Stimulated activated CD4-positive, alpha-beta T cell treated with anti-CD3 and anti-CD28 coated beads, Interleukin-12 subunit alpha, Interleukin-12 subunit beta, amount 100 ng/mL, for 48 hours (primary cell): ENCODE results near the gene ALDH1L1.
A peak's percentile ranks its signal among the peaks of the same experiment; 100 is the strongest.

ENCODE experiments used
- DNase-seq, 3 donors: peaks; one replicate each; pipeline ENCODE4 v3.0.0-alpha.2; 2020; ENCODE audit warnings: low read depth in 2 of 3, low spot score in 1 of 3

Gene ALDH1L1

DNA sequence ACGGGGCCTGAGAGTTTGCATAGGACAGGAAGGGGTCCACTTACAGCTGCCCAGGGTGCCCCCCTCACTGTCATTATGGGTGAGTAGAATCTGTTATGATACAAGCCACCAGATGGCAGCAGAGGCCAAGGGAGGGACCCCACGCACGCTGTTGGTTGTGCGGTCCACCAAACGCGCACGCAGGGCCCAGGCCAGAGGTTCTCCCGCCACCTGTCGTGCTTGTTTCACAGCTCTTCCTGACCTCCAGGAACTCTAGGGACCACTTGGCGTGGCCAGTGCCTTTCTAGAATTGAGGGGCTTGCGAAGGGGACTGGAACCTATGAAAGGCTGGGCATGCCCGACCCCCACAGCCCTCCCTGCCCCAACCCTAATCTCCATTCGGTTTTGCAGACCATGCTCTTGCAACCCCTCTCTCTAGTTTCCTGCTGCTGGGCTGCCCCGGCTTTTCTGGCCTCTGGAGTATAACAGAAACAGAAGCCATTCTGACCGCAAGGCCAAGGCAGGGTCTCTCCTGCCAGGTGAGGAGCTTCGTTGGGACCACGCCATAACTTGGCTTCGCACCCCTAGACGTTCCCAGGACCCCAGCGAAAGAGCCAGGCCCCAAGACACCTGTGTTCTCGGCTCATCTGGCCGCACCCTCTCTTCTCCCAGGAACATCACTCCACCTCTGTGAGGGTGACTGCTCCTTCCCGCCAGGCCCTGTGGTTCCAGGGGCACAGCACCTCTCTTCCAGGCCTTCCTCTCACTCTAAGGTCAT is 46.0 kb downstream of the ALDH1L1 start:
- DNase-seq, result peak; percentile 11 to 43 (median 32)

DNA sequence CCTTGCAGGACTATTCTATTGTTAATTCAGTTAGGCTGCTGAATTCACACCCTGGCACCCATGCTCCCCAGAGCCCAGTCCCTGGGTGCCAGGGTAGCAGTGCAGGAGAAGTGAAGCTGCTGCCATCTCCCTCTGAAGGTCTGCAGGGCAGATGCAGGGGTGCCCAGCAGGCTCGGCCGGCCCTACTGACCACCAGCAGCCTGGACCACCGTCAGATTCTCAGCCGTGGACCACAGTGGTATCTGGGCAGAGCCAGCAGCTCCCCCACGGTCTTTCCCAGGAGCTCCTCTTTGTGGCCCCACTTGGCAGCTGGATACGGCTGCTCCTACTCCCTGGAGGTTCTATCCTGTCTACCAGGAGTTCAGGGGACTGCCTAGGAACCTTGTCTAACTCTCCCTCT is 46.8 kb downstream of the ALDH1L1 start:
- no peak for DNase-seq

DNA sequence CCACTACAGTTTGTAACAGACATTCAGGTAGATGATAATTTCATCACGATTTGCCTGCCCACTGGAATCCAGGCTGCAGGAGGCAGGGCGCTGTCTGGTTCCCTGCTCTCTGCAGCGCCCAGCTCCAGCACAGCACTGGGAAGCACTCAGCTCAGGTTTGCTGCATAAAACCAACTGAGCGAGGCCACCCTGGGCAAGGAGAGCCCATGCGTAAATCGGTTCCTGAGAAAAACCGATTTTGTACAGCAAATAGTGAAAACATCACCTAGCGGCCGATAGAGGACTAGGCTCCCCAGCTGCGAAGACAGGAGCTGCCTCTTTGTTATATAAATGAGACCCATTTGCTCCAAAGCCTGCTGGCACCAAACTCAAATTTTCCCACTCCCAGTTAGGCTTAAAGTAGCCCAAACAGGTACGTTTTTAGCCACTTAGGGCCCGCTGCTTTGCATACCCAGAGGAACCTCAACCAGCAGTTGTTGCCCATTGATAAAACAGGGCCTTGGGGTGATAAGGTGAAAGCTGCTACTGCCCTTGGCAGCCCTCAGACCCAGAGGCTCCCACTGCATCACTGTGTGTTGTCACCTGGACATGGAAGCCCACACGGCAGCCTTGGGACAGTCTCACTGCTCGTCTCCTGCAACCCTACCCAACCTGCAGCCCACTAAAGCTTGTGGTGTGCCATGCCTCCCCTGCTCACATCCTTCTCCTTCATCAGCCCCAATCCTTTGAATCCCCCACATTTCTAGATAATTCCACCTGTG is 47.5 kb downstream of the ALDH1L1 start:
- DNase-seq, result no peak

DNA sequence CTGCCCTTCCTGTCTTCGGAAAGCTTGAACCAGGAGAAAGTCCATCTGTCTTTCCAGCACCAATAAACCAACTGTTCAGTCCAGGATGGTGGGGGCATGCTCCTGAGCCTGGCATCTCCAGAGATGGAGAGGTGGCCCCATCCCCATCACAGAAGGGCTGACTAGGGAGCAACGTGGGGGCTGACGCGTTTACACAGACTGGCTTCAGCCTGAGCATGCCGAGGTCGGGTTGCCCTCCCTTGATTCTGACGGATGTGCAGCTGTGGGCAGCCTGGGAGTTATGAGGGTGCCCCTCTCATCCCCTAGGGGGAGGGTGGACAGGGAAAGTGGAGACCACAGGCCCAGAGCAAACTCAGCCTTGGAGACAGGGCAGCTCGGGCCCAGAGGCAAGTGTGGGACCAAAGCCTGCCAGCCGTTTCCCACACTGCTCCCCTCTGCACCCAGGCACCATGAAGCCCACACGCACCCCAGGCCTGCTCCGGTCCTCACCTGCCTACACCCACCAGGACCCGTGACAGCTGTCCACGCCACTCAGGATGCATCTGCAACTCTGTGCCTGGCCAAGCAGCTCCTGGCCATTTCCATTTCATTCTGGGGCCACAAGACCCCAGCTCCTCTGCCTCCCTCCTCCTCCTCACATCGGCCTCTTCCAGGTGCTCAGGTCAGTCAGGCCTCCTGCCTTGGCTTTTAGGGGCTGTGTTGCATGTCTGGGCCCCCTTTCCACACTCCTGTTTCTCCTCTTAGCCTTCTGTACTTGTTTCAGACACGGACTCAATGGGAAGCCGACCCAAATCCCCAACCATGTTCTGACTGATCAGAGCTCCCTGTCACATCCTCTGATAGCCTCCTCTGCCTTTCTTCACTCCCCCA is 48.3 kb downstream of the ALDH1L1 start:
- DNase-seq, result no peak

DNA sequence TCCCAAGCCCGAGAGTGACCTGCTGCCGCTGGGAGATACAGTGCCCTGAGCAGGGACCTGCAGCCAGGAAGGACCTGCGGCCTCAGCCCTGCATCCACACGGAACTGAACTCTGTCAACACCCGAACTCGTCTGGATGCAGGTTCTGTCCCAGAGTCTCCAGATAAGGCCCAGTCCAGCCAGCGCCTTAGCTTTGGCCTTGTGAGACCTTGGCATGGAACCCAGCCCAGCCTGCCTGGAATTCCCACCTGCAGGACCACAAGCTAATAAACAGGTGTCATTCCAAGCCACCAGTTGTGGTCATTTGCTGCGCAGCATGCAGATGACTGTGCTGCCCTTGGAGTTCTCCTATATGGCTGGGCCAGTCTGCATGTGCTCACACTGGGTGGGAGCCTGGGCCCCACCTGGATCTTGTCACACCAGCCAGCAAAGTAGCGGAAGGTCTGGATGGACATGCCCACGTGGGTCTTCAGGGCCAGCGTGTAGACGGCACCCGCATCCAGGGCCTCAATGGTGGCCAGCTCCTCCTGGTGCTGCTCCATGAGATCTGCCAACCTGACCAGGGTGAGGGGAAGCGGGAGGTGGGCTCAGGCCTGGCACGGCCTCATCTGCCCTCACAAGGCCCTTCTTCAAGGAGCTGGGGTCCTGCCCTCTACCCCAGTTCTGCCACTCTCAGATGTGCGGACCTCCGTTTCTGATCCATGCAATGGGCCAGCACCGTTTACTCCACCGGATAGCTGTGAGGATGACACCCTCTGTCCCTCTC is 49.2 kb downstream of the ALDH1L1 start:
- no peak for DNase-seq

DNA sequence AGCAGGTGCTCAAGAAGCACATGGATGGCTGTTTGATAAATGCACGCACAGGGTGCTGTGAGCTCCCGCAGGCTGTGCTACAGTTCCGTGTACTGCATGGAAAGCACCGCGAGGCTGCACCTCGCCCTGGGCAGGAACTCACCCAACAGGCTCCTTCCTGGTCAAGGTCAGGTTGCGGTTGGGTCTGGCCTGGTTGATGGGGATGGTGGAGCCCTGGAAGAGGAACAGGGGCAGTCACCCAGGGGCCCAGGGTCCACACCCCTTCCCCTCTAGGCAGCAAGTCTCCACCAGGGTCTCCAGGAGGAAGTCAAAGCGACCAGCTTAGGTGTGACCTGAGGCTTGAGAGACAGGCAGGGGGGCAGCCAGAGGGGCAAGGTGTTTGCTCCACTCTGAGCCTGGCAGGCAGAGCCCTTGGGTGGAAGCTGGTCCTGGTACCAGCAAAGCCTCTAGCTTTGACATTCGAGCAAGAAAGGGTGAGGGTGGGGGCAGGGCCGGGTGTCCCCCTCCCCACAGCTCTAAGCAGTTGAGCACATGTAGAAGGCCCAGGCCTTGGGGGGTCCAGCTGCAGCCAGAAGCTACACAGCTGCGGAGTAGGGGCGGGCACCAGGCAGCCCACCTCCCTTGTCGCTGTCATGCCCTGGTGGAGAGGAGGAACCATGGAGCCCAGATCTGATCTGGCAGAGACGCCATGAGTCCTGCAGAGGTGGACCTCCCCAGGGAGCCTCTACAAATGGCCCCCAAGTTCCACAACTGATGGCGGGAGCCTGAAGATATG is 50.1 kb downstream of the ALDH1L1 start:
- DNase-seq, result no peak

DNA sequence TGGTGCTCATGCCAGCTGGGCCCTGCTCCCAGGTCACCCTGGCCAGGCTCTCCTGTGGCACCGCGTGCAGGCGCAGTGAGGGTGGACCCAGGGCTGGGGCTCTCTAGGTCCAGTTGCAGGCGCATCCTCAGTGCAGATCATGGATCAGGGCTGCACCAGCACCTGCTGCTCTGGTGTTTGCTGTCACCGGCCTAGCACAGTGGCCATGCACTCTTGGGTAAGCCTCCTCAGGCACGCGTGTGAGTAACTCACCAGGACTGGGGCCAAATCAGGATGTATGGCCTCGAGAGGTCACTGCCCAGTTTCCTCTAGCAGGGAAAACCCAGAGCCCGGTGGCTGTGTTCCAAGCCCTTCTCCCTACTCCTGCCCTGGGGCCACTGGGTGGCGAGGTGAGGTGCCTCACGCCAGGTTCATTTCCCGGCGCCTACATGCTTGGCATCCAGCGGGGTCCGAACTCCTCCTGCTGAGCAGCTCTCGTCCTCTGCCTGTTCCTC is 50.9 kb downstream of the ALDH1L1 start:
- DNase-seq, result no peak

DNA sequence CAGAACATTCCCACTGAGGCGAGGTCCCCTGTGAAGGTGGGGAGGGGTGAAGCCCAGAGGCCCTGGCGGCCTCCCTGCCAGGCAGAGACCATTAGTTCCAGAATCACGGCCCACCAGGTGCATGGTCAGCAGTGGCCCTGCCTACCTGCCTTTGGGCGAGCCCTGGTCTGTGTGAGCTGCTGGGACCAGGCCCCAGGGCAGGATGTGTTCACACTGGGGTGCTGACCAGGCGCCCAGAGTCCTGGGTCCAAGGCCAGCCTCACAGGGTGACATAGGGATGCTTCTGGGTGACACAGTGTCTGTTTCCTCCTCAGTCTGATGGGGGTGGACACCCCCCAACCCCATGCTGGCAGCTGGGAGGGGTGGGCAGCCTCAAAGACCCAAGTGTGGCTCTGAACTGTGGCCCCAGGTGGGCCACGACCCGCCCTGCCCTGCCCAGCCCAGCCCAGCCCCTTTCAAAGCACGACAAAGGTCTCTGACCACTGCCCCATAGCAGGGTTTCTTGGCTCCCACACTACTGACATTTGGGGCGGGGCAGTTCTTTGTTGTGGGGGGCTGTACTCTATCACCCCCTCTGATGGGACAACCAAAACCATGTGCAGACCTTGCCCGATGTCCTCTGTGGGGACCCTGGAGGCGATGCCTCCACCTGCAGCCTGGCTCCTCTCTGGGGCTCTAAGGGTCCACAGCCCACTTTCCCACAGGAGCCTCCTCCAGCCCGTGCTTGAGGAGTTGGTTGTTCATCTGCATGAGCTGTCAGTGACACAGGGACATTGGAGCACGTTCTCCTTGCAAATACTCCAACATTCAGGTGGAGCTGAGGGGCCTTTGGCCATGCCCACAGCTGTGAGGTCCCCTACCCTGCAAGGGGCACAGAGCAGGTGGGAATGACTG is 51.6 kb downstream of the ALDH1L1 start:
- no peak for DNase-seq

DNA sequence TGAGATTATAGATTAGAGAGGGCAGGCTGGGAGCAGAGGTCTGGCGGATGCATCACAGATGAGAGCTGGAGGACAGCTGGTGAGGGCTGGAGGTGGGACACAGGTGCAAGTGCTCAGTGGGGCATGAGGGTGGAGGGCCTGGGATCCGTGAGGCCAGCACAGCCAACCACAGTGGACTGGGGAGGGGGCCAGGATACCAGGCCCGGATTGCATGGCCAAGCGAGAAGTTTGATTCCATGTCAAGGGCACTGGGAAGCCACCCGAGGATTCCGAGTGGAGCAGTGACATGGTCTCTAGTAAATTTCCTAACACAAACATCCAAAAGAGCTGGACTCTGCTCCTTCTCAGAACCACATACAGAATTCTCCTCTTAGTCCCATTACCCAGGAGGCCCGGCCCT is 52.5 kb downstream of the ALDH1L1 start:
- DNase-seq, result no peak

DNA sequence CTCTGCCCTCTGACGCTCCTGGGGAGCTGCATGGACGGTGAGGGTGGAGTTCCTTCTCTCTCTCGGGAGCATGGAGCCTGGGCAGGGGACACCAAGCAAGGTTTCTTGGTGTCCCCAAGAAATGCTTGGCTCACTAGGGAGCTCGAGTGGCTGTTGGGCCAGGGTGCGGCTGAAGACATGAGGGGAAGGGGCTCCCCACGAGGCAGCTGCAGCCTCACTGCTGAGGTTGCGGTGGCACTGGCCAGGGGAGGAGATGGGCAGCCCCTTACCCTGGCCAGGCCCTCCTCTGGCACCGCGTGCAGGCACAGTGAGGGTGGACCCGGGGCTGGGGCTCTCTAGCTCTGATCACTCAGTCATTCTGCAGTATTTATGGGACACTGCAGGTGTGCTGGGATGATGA is 52.9 kb downstream of the ALDH1L1 start:
- DNase-seq, result no peak

DNA sequence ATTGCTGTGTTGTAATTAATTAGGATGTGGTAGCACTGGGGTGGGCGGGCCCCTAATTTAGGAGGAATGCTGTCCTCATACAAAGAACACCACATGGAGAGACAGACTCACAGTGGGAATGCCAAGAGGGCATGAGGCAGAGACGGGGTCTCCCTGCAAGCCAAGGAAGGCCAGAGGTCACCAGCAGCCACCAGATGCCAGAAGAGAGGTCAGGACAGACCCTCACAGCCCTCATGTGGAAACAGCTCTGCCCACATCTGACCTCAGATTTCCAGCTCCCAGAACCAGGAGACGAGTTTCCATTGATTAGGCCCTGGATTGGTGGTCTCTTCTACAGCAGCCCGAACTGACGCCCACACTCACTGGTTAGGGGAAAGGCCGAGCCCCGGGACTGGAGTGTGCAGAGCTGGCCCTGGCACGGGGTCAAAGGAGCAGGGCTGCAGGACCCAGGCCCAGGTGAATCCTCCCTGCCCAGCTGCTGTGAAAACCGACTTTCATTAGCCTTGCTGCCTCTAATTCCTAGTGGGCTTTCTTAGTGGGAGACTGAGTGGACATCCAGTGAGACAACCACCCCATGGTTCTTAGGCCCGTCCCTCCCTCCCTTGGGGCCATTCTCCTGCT is 53.5 kb downstream of the ALDH1L1 start:
- DNase-seq, result no peak

DNA sequence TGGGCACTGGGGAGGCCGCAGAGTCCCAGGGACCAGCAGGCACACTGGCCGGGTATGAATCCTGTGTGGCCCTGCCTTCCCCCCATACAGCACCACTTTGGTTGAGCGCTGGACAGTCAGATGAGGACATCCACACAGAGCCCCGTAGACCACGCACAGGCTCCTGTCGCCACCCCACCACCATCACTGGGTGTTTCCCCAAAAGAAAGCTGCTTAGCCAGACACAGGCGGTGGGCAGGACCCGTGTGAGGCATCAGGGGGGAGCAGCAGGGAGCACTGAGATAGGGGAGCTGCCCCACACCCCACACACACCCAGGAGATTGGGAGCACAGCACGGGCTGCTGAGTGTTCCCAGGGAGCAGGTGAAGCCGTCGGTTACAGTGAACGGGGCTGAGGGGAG is 54.1 kb downstream of the ALDH1L1 start:
- no peak for DNase-seq

DNA sequence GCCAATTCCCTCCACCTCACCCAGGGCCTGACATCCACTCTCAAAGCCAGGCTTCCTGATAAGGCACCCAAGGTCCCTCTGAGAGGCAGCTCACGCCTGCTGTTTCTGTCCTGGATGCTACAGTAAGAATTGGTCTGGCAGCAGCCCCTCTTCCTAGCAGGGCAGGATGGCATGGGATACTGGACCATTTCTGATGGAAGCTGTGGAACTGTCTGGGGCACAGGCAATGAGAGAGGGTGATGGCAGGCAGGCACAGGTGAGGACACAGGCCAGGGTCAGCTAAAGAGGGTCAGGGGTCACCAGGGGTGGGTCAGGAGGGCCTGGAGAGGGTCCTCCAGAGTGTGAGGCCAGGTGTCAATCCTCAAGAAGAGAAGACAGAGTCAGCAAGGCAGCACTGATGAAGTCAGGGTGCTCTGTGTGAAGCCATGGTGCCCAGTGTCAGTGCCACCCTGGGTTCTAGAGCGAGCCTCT is 54.6 kb downstream of the ALDH1L1 start:
- DNase-seq, result no peak

DNA sequence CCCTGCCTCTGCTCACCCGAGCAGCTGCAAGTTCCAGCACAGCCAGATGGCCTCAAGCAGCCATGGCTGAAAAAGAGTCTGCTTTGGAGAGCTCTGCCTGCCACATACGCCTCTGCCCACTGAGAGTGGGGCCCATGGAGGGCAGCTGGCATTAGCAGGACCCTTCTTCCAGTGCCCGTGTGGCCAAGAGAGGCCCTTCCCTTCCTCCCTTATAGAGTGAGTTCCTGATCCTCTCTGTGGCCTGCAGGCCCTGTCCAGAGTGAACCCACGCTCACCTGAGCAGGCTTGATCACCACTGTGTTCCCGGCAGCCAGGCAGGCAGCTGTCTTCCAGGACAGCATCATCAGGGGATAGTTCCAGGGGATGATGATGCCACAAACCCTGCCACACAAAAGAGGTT is 55.0 kb downstream of the ALDH1L1 start:
- no peak for DNase-seq

DNA sequence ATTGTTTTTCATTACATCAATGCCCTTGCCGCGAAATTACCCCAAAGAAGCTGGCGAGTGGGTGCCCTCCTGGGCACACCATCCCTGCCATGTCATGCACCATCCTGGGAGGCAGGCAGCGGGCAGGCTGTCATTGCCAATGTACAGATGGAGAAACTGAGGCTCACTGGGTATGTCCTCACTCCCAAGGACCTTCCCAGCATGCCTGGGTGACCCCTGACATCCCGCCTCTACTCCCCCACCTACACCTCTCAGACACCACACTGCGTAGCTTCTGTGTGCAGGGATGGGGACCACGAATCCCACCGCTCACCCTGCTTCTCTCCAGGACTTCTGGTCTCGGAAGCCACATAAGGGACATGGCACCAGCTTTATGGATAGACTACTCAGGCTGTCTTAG is 55.5 kb downstream of the ALDH1L1 start:
- no peak for DNase-seq

DNA sequence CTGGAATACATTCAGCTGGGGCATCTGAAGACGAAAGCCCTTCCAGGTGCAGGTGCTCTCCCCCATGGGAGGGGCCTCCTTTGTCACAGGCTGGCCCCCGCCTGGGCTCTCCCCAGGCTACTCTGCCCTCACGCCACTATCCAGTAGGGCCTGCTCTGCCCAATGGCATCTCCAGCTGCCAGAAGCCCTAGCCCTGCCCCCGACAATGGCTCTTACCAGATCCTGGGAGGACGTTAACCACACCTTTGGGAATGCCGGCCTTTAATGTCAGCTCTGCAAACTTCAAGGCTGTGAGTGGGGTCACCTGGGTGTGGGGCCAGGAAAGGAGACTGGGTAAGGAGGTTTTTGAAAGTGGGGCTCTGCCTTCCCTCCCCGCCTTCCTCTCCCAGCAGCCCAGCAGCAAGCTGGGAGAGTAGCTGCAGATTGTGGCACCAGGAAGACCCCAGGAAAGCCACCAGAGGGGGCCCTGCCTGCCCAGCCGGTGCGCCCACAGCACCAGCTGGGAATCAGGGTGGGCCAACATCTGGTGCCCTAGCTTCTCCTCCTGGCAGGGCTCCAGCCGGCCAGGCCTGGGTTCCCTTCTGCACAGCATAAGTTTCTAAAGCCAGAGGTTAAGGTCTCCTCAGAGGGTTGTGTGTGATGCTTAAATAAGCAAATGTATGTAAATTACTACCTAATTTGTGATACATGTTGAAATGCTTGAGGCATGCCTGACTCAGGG is 56.1 kb downstream of the ALDH1L1 start:
- DNase-seq, result no peak

DNA sequence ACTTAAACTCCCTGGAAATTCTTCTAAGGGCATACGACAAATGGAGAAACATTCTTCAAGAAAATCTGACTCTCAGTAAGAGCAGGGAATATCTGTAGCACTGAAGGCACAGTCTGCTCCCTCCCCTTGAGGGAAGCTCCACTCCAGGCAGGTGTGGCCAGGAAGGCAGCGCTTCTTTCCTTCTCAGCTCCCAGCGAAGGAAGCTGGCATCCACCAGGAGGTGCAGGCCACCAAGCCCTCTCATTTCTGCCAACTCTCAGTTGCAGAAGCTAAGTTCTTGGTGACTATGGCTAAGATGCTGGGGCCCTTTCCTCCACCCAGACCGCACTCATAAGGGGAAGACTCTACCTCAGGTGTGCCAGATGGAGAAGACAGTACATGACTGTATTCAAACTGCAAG is 58.8 kb downstream of the ALDH1L1 start:
- no peak for DNase-seq

DNA sequence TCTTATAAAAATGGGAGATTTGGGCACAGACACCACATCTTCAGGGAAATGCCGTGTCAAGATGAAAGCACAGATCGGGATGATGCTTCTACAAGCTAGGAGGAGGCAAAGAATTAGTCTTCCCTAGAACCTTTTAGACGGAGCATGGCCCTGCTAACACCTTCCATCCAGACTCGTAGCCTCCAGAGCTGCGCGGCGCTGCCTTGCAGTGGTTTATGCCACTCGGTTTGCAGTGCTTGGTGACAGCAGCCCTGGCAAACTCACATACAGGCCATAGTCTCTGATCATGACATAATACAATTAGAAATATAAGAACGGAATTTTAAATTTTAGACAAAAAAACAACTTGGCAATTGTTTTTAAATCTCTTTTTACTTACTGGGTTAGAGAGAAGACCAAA is 59.3 kb downstream of the ALDH1L1 start:
- DNase-seq, result no peak
